Erythroblast (primary cell): ENCODE results near the gene UBA7.

Source experiments
- GATA1 ChIP-seq: IDR thresholded peaks from 2 replicates; pipeline ENCODE4 v1.6.1; 2011; ENCODE audit warnings: low read depth, mild to moderate bottlenecking, control low read depth, low read length, moderate library complexity
- POLR2A ChIP-seq: IDR thresholded peaks from 2 replicates; pipeline ENCODE4 v1.6.1; 2011; ENCODE audit warnings: mild to moderate bottlenecking, low read length

- TF ChIP-seq POLR2A, result no peak
- no peak for TF ChIP-seq GATA1
Measured at GRCh38 chr3:49803465-49804140, 10.2 kb downstream of the UBA7 start.
